Uterus (tissue), 4 donors: ENCODE data around the gene WDFY2. TPM values are rescaled to one million over a fixed set of nuclear protein-coding genes. Genes with fewer than 3 reads are reported as not detected.

Source experiments
- DNase-seq, 2 donors: peaks; one replicate each; pipeline ENCODE4 v3.0.0-alpha.2; 2019 to 2020
- H3K27ac ChIP-seq, 2 donors: fragments of 200-600 bp; sonication (generic); 1 replicate in 1 of 2; 2 replicates in 1 of 2; pipeline ENCODE4 v1.5.1; 2016 to 2018
- H3K27me3 ChIP-seq, 2 donors: fragments of 200-600 bp; sonication (generic); one replicate each; pipeline ENCODE4 v1.5.1; 2018 to 2019; ENCODE audit warnings: control low read depth in 1 of 2
- H3K36me3 ChIP-seq, 2 donors: fragments of 200-600 bp; sonication (generic); one replicate each; pipeline ENCODE4 v1.5.1; 2019; ENCODE audit warnings: control low read depth in 1 of 2
- H3K4me1 ChIP-seq, 2 donors: fragments of 200-600 bp; sonication (generic); one replicate each; pipeline ENCODE4 v1.5.1; 2018 to 2019; ENCODE audit warnings: control low read depth in 1 of 2
- H3K4me3 ChIP-seq, 2 donors: fragments of 200-600 bp; sonication (generic); 1 replicate in 1 of 2; 2 replicates in 1 of 2; pipeline ENCODE4 v1.5.1; 2018 to 2019; ENCODE audit warnings: mild to moderate bottlenecking in 1 of 2
- H3K9me3 ChIP-seq, 2 donors: fragments of 200-600 bp; sonication (generic); one replicate each; pipeline ENCODE4 v1.5.1; 2019; ENCODE audit warnings: control low read depth in 1 of 2
- CTCF ChIP-seq, 4 experiments: fragments of 200-600 bp in 2 of 4; fragments of 450-650 bp in 2 of 4; sonication (generic) in 2 of 4; IDR thresholded peaks; one replicate each; pipeline ENCODE4 v1.5.1; 2016 to 2019; ENCODE audit warnings: antibody characterized with exemption in 4 of 4, mild to moderate bottlenecking in 2 of 4, moderate library complexity in 1 of 4
- POLR2A ChIP-seq, 2 donors: fragments of 450-650 bp; IDR thresholded peaks; one replicate each; pipeline ENCODE4 v1.6.1; 2016; ENCODE audit warnings: antibody characterized with exemption in 2 of 2, mild to moderate bottlenecking in 1 of 2, moderate library complexity in 1 of 2
- intact Hi-C: fragments of 100-400 bp; cut with DNase I; formaldehyde crosslinking; loops from one replicate; pipeline ENCODE4 v1.15.1; 2023; ENCODE audit warnings: low total_unique reads
- total RNA-seq, 4 donors: library from RNA; depleted of rRNA in 3 of 4; stranded (reverse); fragments of >200 nt in 3 of 4; gene quantifications; one replicate each; pipeline versions ENCODE4 v1.1.0 to v1.2.4, GENCODE V29; 2014 to 2023
- donor health status: DM: yes; HTN: yes; CAD: no.

WDFY2 gene
- total RNA-seq, 4 donors from 2014 or later = 7.9 to 21.0 (median 9.1) TPM

- TF ChIP-seq POLR2A (IDR thresholded peaks at IDR 0.05) (no peak), CTCF (IDR thresholded peaks at IDR 0.05) (no peak)
- no peaks in the 10 kb centered on the region for H3K27me3 ChIP-seq
- no peak for DNase-seq
- H3K4me1 ChIP-seq = no peaks in the 10 kb centered on the region
- H3K4me3 ChIP-seq = no peak overlapping the region
- H3K27ac ChIP-seq = no peak overlapping the region
- no peaks in the 10 kb centered on the region for H3K9me3 ChIP-seq
- no peaks in the 10 kb centered on the region for H3K36me3 ChIP-seq
- intact Hi-C loops = no loop called here
Measured at GRCh38 chr13:51678420-51678819, 94.2 kb downstream of the WDFY2 start.

DNA sequence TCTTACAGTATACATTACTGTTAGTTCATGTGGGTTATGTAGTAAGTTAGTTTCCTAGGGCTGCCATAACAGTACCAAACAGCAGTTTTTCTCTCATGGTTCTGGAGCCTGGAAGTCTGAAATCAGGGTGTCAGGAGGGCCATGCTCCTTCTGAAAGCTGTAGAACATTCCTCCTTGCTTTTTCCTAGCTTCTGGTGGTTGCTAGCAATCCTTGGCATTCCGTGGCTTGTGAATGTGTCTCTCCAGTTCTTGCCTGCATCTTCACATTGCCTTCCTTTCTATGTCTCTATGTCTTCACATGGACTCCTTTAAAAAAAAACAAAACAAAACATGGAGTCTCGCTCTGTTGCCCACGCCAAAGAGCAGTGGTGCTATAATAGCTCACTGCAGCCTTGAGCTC, 95.4 kb downstream of the WDFY2 start:
- Histone ChIP-seq H3K9me3 (no peaks in the 10 kb centered on the region), H3K4me3 (no peak overlapping the region), H3K4me1 (no peaks in the 10 kb centered on the region), H3K27me3 (no peaks in the 10 kb centered on the region), H3K36me3 (no peaks in the 10 kb centered on the region), H3K27ac (no peak overlapping the region)
- intact Hi-C loops = no loop called here
- TF ChIP-seq POLR2A (IDR thresholded peaks at IDR 0.05) (no peak), CTCF (IDR thresholded peaks at IDR 0.05) (no peak)
- no peak for DNase-seq

- H3K27ac ChIP-seq = no peak overlapping the region
- H3K9me3 ChIP-seq = no peaks in the 10 kb centered on the region
- TF ChIP-seq CTCF (IDR thresholded peaks at IDR 0.05) = no peak
- TF ChIP-seq POLR2A (IDR thresholded peaks at IDR 0.05) = no peak
- H3K4me3 ChIP-seq = no peak overlapping the region
- H3K27me3 ChIP-seq = no peaks in the 10 kb centered on the region
- intact Hi-C loops = no loop called here
- H3K36me3 ChIP-seq = no peaks in the 10 kb centered on the region
- no peak for DNase-seq
- H3K4me1 ChIP-seq = no peaks in the 10 kb centered on the region
Measured at GRCh38 chr13:51681037-51681678, 96.9 kb downstream of the WDFY2 start.

- Histone ChIP-seq H3K36me3 (no peaks in the 10 kb centered on the region), H3K4me1 (no peaks in the 10 kb centered on the region), H3K27ac (no peak overlapping the region), H3K4me3 (no peak overlapping the region), H3K9me3 (no peaks in the 10 kb centered on the region), H3K27me3 (no peaks in the 10 kb centered on the region)
- no peak for DNase-seq
- no peak for TF ChIP-seq CTCF (IDR thresholded peaks at IDR 0.05)
- no peak for TF ChIP-seq POLR2A (IDR thresholded peaks at IDR 0.05)
- intact Hi-C loops = no loop called here
Measured at GRCh38 chr13:51682686-51683085, 98.4 kb downstream of the WDFY2 start.

DNA sequence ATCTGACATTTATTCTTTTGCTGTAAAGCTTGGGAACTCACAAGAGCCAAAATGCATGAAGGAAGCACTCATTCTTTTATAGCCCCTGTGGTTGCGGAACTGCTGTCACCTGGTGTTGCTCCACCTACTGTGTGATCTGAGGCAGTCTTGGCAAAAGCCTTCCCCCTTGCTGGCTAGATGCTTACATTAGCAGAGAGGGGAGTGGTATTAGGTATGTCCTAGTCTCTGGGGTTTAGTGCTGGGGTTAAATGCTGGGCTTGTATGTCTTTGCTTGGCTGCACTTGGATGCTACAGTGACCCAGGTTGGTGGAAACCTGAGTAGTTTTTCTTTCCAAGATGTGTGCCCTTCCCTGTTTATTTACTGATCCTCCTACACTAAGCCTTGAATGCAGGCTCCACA, 99.3 kb downstream of the WDFY2 start:
- Histone ChIP-seq H3K27ac (no peak overlapping the region), H3K27me3 (no peaks in the 10 kb centered on the region), H3K4me3 (no peak overlapping the region), H3K36me3 (no peaks in the 10 kb centered on the region), H3K9me3 (no peaks in the 10 kb centered on the region), H3K4me1 (no peaks in the 10 kb centered on the region)
- TF ChIP-seq CTCF (IDR thresholded peaks at IDR 0.05) (no peak), POLR2A (IDR thresholded peaks at IDR 0.05) (no peak)
- no peak for DNase-seq
- intact Hi-C loops = no loop called here
